HG03196 (cell line): ENCODE results near the gene HLA-DRB5.
"Not testable (repeated sequence)": the region's sequence is repeated elsewhere in the genome, so short reads cannot be mapped to it uniquely, and the experiment has no call there.

ENCODE experiments used
- ATAC-seq: cut with Tn5 transposase; IDR thresholded peaks from one replicate; pipeline ENCODE4 v1.9.1; 2021; ENCODE audit not compliant: unreplicated experiment

Gene HLA-DRB5

GRCh38 chr6:32517654-32518445, 12.2 kb downstream of the HLA-DRB5 start:
- no peak for ATAC-seq

- no peak for ATAC-seq
Observed at GRCh38 chr6:32501016-32501415, 29.1 kb downstream of the HLA-DRB5 start.

GRCh38 chr6:32492351-32492750, 37.7 kb downstream of the HLA-DRB5 start:
- ATAC-seq: no peak

GRCh38 chr6:32491700-32492099, 38.4 kb downstream of the HLA-DRB5 start:
- no peak for ATAC-seq

- no peak for ATAC-seq
Observed at GRCh38 chr6:32488083-32488482, 42.0 kb downstream of the HLA-DRB5 start.

- no peak for ATAC-seq
Observed at GRCh38 chr6:32484614-32484998, 45.5 kb downstream of the HLA-DRB5 start.

GRCh38 chr6:32483968-32484613, 46.0 kb downstream of the HLA-DRB5 start:
- no peak for ATAC-seq

- no peak for ATAC-seq
Observed at GRCh38 chr6:32475392-32476206, 54.5 kb downstream of the HLA-DRB5 start.

GRCh38 chr6:32473376-32474348, 56.4 kb downstream of the HLA-DRB5 start:
- ATAC-seq: peak; percentile 85

- ATAC-seq: no peak
Observed at GRCh38 chr6:32472781-32473375, 57.2 kb downstream of the HLA-DRB5 start.

GRCh38 chr6:32467743-32468503, 62.2 kb downstream of the HLA-DRB5 start:
- ATAC-seq: not testable (repeated sequence)
